Peyer's patch (tissue), 4 donors: ENCODE results near the gene ABCD4. TPM values are rescaled to one million over a fixed set of nuclear protein-coding genes. Genes with fewer than 3 reads are reported as not detected.

Source experiments
- DNase-seq, 3 donors: peaks; one replicate each; pipeline ENCODE4 v3.0.0-alpha.2; 2017 to 2019
- H3K27ac ChIP-seq, 4 donors: fragments of 200-600 bp; sonication (generic); one replicate each; pipeline ENCODE4 v1.5.1; 2016 to 2019
- H3K27me3 ChIP-seq, 2 donors: fragments of 200-600 bp; sonication (generic); one replicate each; pipeline ENCODE4 v1.5.1; 2019
- H3K36me3 ChIP-seq, 3 donors: fragments of 200-600 bp; sonication (generic); one replicate each; pipeline ENCODE4 v1.5.1; 2016 to 2019
- H3K4me1 ChIP-seq, 4 donors: fragments of 200-600 bp; sonication (generic); one replicate each; pipeline ENCODE4 v1.5.1; 2016 to 2019
- H3K4me3 ChIP-seq, 4 donors: fragments of 200-600 bp; sonication (generic); 1 replicate in 3 of 4; 2 replicates in 1 of 4; pipeline ENCODE4 v1.5.1; 2016 to 2019; ENCODE audit warnings: mild to moderate bottlenecking in 1 of 4
- H3K9me3 ChIP-seq, 4 donors: fragments of 200-600 bp; sonication (generic); one replicate each; pipeline ENCODE4 v1.5.1; 2016 to 2019; ENCODE audit warnings: mild to moderate bottlenecking in 1 of 4
- POLR2A ChIP-seq, 2 donors: fragments of 450-650 bp; IDR thresholded peaks; one replicate each; pipeline ENCODE4 v1.5.1; 2017; ENCODE audit warnings: antibody characterized with exemption in 2 of 2, mild to moderate bottlenecking in 2 of 2, moderate library complexity in 2 of 2
- total RNA-seq, 4 donors: library from RNA; depleted of rRNA; stranded (reverse); fragments of >200 nt; gene quantifications; one replicate each; pipeline ENCODE4 v1.1.0, GENCODE V29; 2016
- TF ChIP-seq, protein P1 (sequence below), 6 experiments: fragments of 450-650 bp in 4 of 6; fragments of 200-600 bp in 2 of 6; sonication (generic) in 1 of 6; IDR thresholded peaks; one replicate each; pipeline ENCODE4 v1.5.1; 2017 to 2019; ENCODE audit warnings: antibody characterized with exemption in 6 of 6, mild to moderate bottlenecking in 3 of 6, moderate library complexity in 1 of 6

ABCD4 gene
- total RNA-seq, 4 donors from 2014 or later: 89.1 to 139 (median 107) TPM

DNA sequence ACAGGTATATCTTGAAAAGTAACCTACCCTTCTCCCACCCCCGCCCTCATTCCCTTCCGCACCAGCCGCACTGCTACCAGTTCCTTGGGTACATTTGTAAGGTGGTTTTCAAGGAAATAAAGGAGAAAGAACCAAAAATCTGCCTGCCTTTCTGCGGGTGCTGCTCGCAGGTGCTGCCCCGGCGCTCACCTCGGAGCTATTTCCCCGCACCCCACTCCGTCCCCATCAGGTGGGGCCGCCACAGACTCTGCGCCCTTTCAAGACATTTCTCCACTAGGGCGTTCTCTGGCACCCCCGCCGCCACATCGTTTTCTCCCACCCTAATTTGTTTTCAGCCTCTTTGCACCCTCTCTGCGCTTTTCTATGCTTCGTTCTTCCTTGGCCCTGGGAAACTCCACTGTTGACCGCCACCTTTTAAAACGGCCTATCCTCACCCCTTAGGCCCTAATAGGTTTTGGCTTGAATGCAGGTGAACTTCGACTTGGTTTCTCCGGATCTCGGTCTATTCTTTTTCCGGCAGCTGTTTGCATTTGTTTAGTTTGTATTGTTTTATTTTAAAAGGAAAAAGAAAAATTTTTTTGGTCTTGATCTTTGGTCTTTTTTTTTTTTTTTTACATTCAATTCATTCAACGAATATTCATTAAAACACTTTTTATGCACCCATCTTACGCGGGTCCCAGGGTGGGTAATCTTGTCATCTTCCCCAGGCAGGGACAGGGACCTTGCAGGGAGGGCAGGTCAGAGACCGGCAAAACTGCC, 60.5 kb downstream of the ABCD4 start:
- Histone ChIP-seq H3K27me3 (peaks cover 0 to 43% of the 10 kb centered on the region in 2 donors), H3K4me3 (no peak overlapping the region), H3K36me3 (no peaks in the 10 kb centered on the region), H3K9me3 (no peaks in the 10 kb centered on the region), H3K4me1 (peaks cover 0 to 22% (median 16%) of the 10 kb centered on the region in 4 donors), H3K27ac (no peak overlapping the region)
- peak in 1 of 3 donors; percentile 45 for DNase-seq
- TF ChIP-seq, protein P1, sequence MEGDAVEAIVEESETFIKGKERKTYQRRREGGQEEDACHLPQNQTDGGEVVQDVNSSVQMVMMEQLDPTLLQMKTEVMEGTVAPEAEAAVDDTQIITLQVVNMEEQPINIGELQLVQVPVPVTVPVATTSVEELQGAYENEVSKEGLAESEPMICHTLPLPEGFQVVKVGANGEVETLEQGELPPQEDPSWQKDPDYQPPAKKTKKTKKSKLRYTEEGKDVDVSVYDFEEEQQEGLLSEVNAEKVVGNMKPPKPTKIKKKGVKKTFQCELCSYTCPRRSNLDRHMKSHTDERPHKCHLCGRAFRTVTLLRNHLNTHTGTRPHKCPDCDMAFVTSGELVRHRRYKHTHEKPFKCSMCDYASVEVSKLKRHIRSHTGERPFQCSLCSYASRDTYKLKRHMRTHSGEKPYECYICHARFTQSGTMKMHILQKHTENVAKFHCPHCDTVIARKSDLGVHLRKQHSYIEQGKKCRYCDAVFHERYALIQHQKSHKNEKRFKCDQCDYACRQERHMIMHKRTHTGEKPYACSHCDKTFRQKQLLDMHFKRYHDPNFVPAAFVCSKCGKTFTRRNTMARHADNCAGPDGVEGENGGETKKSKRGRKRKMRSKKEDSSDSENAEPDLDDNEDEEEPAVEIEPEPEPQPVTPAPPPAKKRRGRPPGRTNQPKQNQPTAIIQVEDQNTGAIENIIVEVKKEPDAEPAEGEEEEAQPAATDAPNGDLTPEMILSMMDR (IDR thresholded peaks at IDR 0.05): no peak
- no peak for TF ChIP-seq POLR2A (IDR thresholded peaks at IDR 0.05)

DNA sequence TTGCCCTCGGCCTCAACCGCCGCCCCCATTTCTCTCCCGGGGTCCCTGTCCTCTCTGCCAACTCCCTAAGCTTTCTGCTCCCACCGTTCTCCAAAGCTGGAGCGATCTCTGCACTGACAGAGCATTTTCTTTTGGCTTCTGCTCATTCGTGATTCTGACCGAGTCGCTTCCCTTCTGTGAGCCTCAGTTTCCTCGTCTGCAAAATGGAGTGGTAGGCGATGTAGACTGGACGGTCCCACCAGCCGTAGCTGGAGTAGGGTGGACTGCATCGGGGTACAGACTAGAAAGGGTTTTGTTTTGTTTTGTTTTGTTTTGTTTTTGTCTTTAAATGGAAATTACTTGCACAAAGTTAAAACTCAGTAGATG, 61.1 kb downstream of the ABCD4 start:
- no peaks in the 10 kb centered on the region for H3K9me3 ChIP-seq
- DNase-seq: no peak
- TF ChIP-seq, protein P1 (IDR thresholded peaks at IDR 0.05): no peak
- TF ChIP-seq POLR2A (IDR thresholded peaks at IDR 0.05): no peak
- peaks cover 0 to 22% (median 16%) of the 10 kb centered on the region in 4 donors for H3K4me1 ChIP-seq
- peaks cover 0 to 43% of the 10 kb centered on the region in 2 donors for H3K27me3 ChIP-seq
- peak overlapping the region in 2 of 4 donors; percentile 19 to 29 for H3K4me3 ChIP-seq
- no peak overlapping the region for H3K27ac ChIP-seq
- no peaks in the 10 kb centered on the region for H3K36me3 ChIP-seq

DNA sequence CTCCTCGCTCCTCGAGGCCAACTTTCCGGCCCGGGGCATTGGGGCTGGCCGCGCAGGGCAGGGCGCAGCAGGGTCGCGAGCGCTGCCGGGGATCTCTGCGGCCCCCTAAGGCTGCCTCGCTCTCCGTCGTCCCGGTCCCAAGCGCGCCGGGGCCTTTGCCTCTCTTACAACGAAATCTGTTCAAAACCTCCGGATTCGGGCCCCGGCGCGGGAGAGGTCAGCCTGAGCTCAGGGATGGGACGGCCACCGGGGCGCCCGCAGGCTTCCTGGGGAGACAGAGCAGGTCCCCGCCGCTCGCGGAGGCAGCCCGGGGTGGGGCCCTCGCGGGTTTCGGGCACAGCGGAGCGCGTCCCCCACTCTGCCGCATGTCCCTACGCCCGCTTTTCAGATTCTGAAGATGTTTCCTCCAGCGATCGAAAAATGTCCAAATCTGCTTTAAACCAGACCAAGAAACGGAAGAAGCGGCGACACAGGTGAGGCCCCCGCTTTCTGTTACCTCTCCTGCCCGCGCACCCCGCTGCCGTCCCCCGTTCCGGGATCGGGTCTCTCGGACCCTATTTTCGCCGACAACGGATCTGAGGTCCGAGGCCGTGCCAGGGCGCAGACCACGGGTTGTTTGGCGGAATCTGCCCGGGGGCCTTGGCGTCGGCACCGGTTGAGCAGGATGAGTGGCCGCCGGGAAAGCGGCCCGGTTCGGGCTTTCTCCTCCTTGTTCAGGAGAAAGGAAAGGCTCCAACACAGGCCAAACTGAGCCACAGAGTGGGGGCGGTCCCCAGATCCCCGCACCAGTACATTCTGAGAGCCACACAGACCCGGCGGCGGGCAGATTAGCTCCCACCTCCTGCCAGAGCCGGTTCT, 61.7 kb downstream of the ABCD4 start:
- H3K36me3 ChIP-seq: no peaks in the 10 kb centered on the region
- TF ChIP-seq, protein P1 (IDR thresholded peaks at IDR 0.05): no peak
- no peak for TF ChIP-seq POLR2A (IDR thresholded peaks at IDR 0.05)
- DNase-seq: peak in 1 of 3 donors; percentile 49

DNA sequence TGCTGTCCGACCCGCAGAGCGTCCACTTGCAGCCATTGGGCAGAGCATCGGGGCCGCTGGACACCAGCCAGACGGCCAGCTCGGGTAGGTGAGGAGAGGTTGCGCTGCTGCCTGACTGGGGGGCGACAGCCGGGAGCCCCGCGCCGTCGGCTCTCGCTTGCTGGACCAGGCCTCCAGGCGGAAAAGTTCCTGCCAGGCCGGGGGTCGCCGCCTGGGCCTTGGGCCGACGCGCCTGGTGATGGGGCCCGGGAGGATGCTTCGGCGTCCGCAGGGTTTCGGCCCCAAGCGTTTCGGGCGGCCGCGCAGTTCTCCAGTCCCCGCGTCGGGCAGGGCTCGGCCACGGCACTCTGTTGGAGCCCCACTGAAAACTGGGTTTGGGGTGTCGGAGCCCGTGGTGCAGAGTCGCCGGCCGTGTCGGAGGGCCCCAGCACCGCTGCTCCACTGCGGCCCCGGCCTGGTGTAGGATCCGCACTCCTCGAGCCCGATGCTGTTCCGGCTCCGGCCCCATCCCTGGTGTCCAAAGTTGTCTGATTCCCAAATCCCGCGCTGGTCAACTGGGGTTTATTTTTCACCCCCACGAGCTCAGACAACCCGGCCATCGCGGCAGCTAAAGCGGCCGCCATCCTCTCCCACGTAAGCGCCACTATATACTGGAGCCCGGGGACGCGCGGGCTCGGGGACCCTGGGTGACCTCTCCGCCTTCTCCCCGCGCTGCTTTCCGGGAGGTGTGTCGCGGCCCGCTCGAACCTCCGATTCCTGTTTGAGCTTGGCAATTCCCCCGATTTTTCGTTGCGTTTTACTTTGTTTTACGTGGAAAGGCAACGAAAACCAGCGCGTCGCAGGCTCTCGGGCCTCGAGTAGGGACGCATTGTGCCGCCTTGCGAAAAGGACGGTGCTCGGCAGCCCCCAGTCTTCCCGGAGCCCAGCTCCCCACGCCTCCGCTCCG, 62.6 kb downstream of the ABCD4 start:
- no peaks in the 10 kb centered on the region for H3K9me3 ChIP-seq
- peaks cover 0 to 43% of the 10 kb centered on the region in 2 donors for H3K27me3 ChIP-seq
- peaks cover 0 to 22% (median 16%) of the 10 kb centered on the region in 4 donors for H3K4me1 ChIP-seq
- no peak for TF ChIP-seq POLR2A (IDR thresholded peaks at IDR 0.05)
- TF ChIP-seq, protein P1 (IDR thresholded peaks at IDR 0.05): no peak
- no peak for DNase-seq
- H3K4me3 ChIP-seq: peak overlapping the region in 3 of 4 donors; percentile 7 to 37 (median 29)
- no peak overlapping the region for H3K27ac ChIP-seq
- no peaks in the 10 kb centered on the region for H3K36me3 ChIP-seq

More for the DNA sequence above, 61.7 kb downstream of the ABCD4 start:
- Histone ChIP-seq H3K9me3 (no peaks in the 10 kb centered on the region), H3K4me3 (peak overlapping the region in 3 of 4 donors; percentile 19 to 37 (median 29)), H3K27me3 (peaks cover 0 to 43% of the 10 kb centered on the region in 2 donors), H3K27ac (no peak overlapping the region), H3K4me1 (peaks cover 0 to 22% (median 16%) of the 10 kb centered on the region in 4 donors)
